ENCODE results near the gene GRIN3B.

GRCh38 chr19:982567-983170 is 17.6 kb upstream of the GRIN3B start:
- TF ChIP-seq NFE2L1 (tag; IDR thresholded peaks at IDR 0.05; ENCODE audit: borderline replicate concordance, low read depth) (no peak), SMAD3 (CRISPR knock-in tag; conservative IDR thresholded peaks at IDR 0.05) (no peak), STAT6 (CRISPR knock-in tag; IDR thresholded peaks at IDR 0.05) (no peak), EP300 (IDR thresholded peaks at IDR 0.05; ENCODE audit: low read length) (no peak), SMAD1 (IDR thresholded peaks at IDR 0.05; ENCODE audit: low read depth, low read length, partially characterized antibody) (no peak), FOXJ3 (CRISPR knock-in tag; IDR thresholded peaks at IDR 0.05) (no peak), ZNF518B (CRISPR knock-in tag; IDR thresholded peaks at IDR 0.05) (no peak), TEAD1 (CRISPR knock-in tag; IDR thresholded peaks at IDR 0.05) (no peak; a peak in 1 of 4 replicates), ZBTB7A (IDR thresholded peaks at IDR 0.05; ENCODE audit: borderline replicate concordance, control insufficient read depth, low read depth, low read length) (peak; percentile 97), HNRNPH1 (optimal IDR thresholded peaks at IDR 0.05; ENCODE audit: low read depth, low read length) (no peak), BRF2 (IDR thresholded peaks at IDR 0.05; ENCODE audit: borderline replicate concordance, insufficient read depth, insufficient read length) (no peak), ZNF146 (CRISPR knock-in tag; IDR thresholded peaks at IDR 0.05; ENCODE audit: unreplicated experiment) (no peak)

All from K562 (cell line).